HG02588 (cell line): ENCODE results near the gene CSF1.

ENCODE experiments used
- ATAC-seq: cut with Tn5 transposase; IDR thresholded peaks from one replicate; pipeline ENCODE4 v1.9.1; 2021; ENCODE audit warnings: mild to moderate bottlenecking, moderate library complexity; ENCODE audit not compliant: unreplicated experiment

CSF1 gene

GRCh38 chr1:109882288-109883245 lies 28.1 kb upstream of the CSF1 start:
- no peak for ATAC-seq

- ATAC-seq = no peak
Measured at GRCh38 chr1:109883248-109883955, 27.2 kb upstream of the CSF1 start.

GRCh38 chr1:109884242-109884891 lies 26.3 kb upstream of the CSF1 start:
- no peak for ATAC-seq

GRCh38 chr1:109885589-109885988 lies 25.1 kb upstream of the CSF1 start:
- ATAC-seq = no peak

- no peak for ATAC-seq
Measured at GRCh38 chr1:109886827-109887226, 23.8 kb upstream of the CSF1 start.

GRCh38 chr1:109887271-109887670 lies 23.4 kb upstream of the CSF1 start:
- ATAC-seq = no peak

GRCh38 chr1:109887884-109888283 lies 22.8 kb upstream of the CSF1 start:
- ATAC-seq = no peak

GRCh38 chr1:109889094-109889493 lies 21.6 kb upstream of the CSF1 start:
- ATAC-seq = no peak

- ATAC-seq = no peak
Measured at GRCh38 chr1:109890115-109890953, 20.3 kb upstream of the CSF1 start.

GRCh38 chr1:109891930-109892329 lies 18.7 kb upstream of the CSF1 start:
- ATAC-seq = no peak

- ATAC-seq = no peak
Measured at GRCh38 chr1:109892561-109893368, 17.9 kb upstream of the CSF1 start.

- ATAC-seq = no peak
Measured at GRCh38 chr1:109893532-109894171, 17.0 kb upstream of the CSF1 start.

- no peak for ATAC-seq
Measured at GRCh38 chr1:109894823-109895719, 15.6 kb upstream of the CSF1 start.

GRCh38 chr1:109895720-109896504 lies 14.7 kb upstream of the CSF1 start:
- no peak for ATAC-seq

GRCh38 chr1:109896681-109897080 lies 14.0 kb upstream of the CSF1 start:
- no peak for ATAC-seq

- ATAC-seq = no peak
Measured at GRCh38 chr1:109897259-109897955, 13.2 kb upstream of the CSF1 start.

GRCh38 chr1:109898842-109899241 lies 11.8 kb upstream of the CSF1 start:
- no peak for ATAC-seq
